ENCODE results near the gene ANAPC2. TPM values are rescaled to one million over a fixed set of nuclear protein-coding genes. Genes with fewer than 3 reads are reported as not detected.

ANAPC2 gene
- total RNA-seq, 1 experiment from 2014 or later: 49.4 TPM

GRCh38 chr9:137160716-137161557 lies 27.4 kb downstream of the ANAPC2 start:
- no peaks in the 10 kb centered on the region for H3K9me3 Mint-ChIP-seq (ENCODE audit: low read depth, unreplicated experiment)
- TF ChIP-seq CTCF (IDR thresholded peaks at IDR 0.05; ENCODE audit: unreplicated experiment): no peak
- H3K4me1 Mint-ChIP-seq (ENCODE audit: low read depth, unreplicated experiment): peaks cover 14% of the 10 kb centered on the region
- no peak overlapping the region for H3K4me3 Mint-ChIP-seq (ENCODE audit: low read depth, unreplicated experiment)
- H3K27me3 Mint-ChIP-seq (ENCODE audit: unreplicated experiment): peaks cover 76% of the 10 kb centered on the region
- H3K27ac Mint-ChIP-seq (ENCODE audit: unreplicated experiment): no peak overlapping the region
- no TSS peak for BruUV-seq (replicated peaks)
- intact Hi-C loops (cut with micrococcal nuclease; ENCODE audit: unreplicated experiment): no loop called here
- DNase-seq: no peak
- CTCF ChIA-PET: interaction anchor here (0.7 to 1.2 kb wide), 2 partner anchors 28 to 74 kb away, joined by 3 to 6 read pairs; partner anchors contain the start of gene MAN1B1
- H3K36me3 Mint-ChIP-seq (ENCODE audit: insufficient read depth, unreplicated experiment): peaks cover 5% of the 10 kb centered on the region

- intact Hi-C loops (cut with micrococcal nuclease; ENCODE audit: unreplicated experiment): no loop called here
- no peak overlapping the region for H3K27ac Mint-ChIP-seq (ENCODE audit: unreplicated experiment)
- H3K36me3 Mint-ChIP-seq (ENCODE audit: insufficient read depth, unreplicated experiment): peaks cover 5% of the 10 kb centered on the region
- no peak overlapping the region for H3K4me3 Mint-ChIP-seq (ENCODE audit: low read depth, unreplicated experiment)
- peaks cover 67% of the 10 kb centered on the region for H3K27me3 Mint-ChIP-seq (ENCODE audit: unreplicated experiment)
- BruUV-seq (replicated peaks): no TSS peak
- H3K4me1 Mint-ChIP-seq (ENCODE audit: low read depth, unreplicated experiment): peaks cover 14% of the 10 kb centered on the region
- CTCF ChIA-PET: no interaction called here
- no peaks in the 10 kb centered on the region for H3K9me3 Mint-ChIP-seq (ENCODE audit: low read depth, unreplicated experiment)
- no peak for DNase-seq
- TF ChIP-seq CTCF (IDR thresholded peaks at IDR 0.05; ENCODE audit: unreplicated experiment): no peak
Observed at GRCh38 chr9:137160054-137160425, 28.3 kb downstream of the ANAPC2 start.

- DNase-seq: no peak
- no peaks in the 10 kb centered on the region for H3K9me3 Mint-ChIP-seq (ENCODE audit: low read depth, unreplicated experiment)
- intact Hi-C loops (cut with micrococcal nuclease; ENCODE audit: unreplicated experiment): no loop called here
- BruUV-seq (replicated peaks): no TSS peak
- no peak overlapping the region for H3K4me3 Mint-ChIP-seq (ENCODE audit: low read depth, unreplicated experiment)
- peaks cover 5% of the 10 kb centered on the region for H3K36me3 Mint-ChIP-seq (ENCODE audit: insufficient read depth, unreplicated experiment)
- no peak for TF ChIP-seq CTCF (IDR thresholded peaks at IDR 0.05; ENCODE audit: unreplicated experiment)
- H3K27me3 Mint-ChIP-seq (ENCODE audit: unreplicated experiment): peaks cover 60% of the 10 kb centered on the region
- peaks cover 14% of the 10 kb centered on the region for H3K4me1 Mint-ChIP-seq (ENCODE audit: low read depth, unreplicated experiment)
- H3K27ac Mint-ChIP-seq (ENCODE audit: unreplicated experiment): no peak overlapping the region
- CTCF ChIA-PET: no interaction called here
Observed at GRCh38 chr9:137159105-137160053, 29.0 kb downstream of the ANAPC2 start.

GRCh38 chr9:137158625-137159024 lies 29.7 kb downstream of the ANAPC2 start:
- intact Hi-C loops (cut with micrococcal nuclease; ENCODE audit: unreplicated experiment): no loop called here
- peaks cover 14% of the 10 kb centered on the region for H3K4me1 Mint-ChIP-seq (ENCODE audit: low read depth, unreplicated experiment)

More at GRCh38 chr9:137158625-137159024, 29.7 kb downstream of the ANAPC2 start:
- CTCF ChIA-PET: no interaction called here
- peaks cover 5% of the 10 kb centered on the region for H3K36me3 Mint-ChIP-seq (ENCODE audit: insufficient read depth, unreplicated experiment)
- peaks cover 55% of the 10 kb centered on the region for H3K27me3 Mint-ChIP-seq (ENCODE audit: unreplicated experiment)
- no TSS peak for BruUV-seq (replicated peaks)
- no peak overlapping the region for H3K4me3 Mint-ChIP-seq (ENCODE audit: low read depth, unreplicated experiment)
- DNase-seq: no peak
- no peak for TF ChIP-seq CTCF (IDR thresholded peaks at IDR 0.05; ENCODE audit: unreplicated experiment)
- H3K9me3 Mint-ChIP-seq (ENCODE audit: low read depth, unreplicated experiment): no peaks in the 10 kb centered on the region
- H3K27ac Mint-ChIP-seq (ENCODE audit: unreplicated experiment): no peak overlapping the region

All from Calu3 (cell line).